ENCODE measurements around the gene GAB3.

Gene GAB3

GRCh38 chrX:154711264-154711663 lies 39.6 kb downstream of the GAB3 start:
- TF ChIP-seq EZH2phosphoT487 (conservative IDR thresholded peaks at IDR 0.05; ENCODE audit: low read length), result no peak
- no peak for TF ChIP-seq CTCF (IDR thresholded peaks at IDR 0.05; ENCODE audit: insufficient read depth, low read length, poor library complexity, severe bottlenecking)
- no peak overlapping the region for H3K4me2 ChIP-seq (ENCODE audit: low read depth, low read length, poor library complexity, severe bottlenecking)
- H2AFZ ChIP-seq (ENCODE audit: low read depth, low read length, severe bottlenecking), result no peak overlapping the region

GRCh38 chrX:154710309-154710708 lies 40.6 kb downstream of the GAB3 start:
- H4K20me1 ChIP-seq (ENCODE audit: low read depth, low read length), result no peaks in the 10 kb centered on the region
- no peak overlapping the region for H2AFZ ChIP-seq (ENCODE audit: low read depth, low read length, severe bottlenecking)
- H3K79me2 ChIP-seq (ENCODE audit: insufficient read depth, low read length), result no peaks in the 10 kb centered on the region
- no peaks in the 10 kb centered on the region for H3K27me3 ChIP-seq (ENCODE audit: low read length)
- no peaks in the 10 kb centered on the region for H3K9me3 ChIP-seq (ENCODE audit: insufficient read depth, low read length)
- no peak overlapping the region for H3K4me3 ChIP-seq (ENCODE audit: insufficient read depth, low read length, poor library complexity, severe bottlenecking)
- H3K9me2 ChIP-seq (replicated peaks; ENCODE audit: insufficient read depth, low read length), result no peaks in the 10 kb centered on the region
- H3F3A ChIP-seq (ENCODE audit: insufficient read depth), result no peaks in the 10 kb centered on the region
- no peak overlapping the region for H3K27ac ChIP-seq (ENCODE audit: low read depth, low read length)
- no peak overlapping the region for H3K4me2 ChIP-seq (ENCODE audit: low read depth, low read length, poor library complexity, severe bottlenecking)
- TF ChIP-seq EZH2phosphoT487 (conservative IDR thresholded peaks at IDR 0.05; ENCODE audit: low read length) (no peak), CTCF (IDR thresholded peaks at IDR 0.05; ENCODE audit: insufficient read depth, low read length, poor library complexity, severe bottlenecking) (no peak)
- H3K9ac ChIP-seq (ENCODE audit: low read length), result no peak overlapping the region
- no peaks in the 10 kb centered on the region for H3K36me3 ChIP-seq (ENCODE audit: low read length)

More at GRCh38 chrX:154711264-154711663, 39.6 kb downstream of the GAB3 start:
- no peak overlapping the region for H3K4me3 ChIP-seq (ENCODE audit: insufficient read depth, low read length, poor library complexity, severe bottlenecking)
- H3K27me3 ChIP-seq (ENCODE audit: low read length), result no peaks in the 10 kb centered on the region
- H3K9me2 ChIP-seq (replicated peaks; ENCODE audit: insufficient read depth, low read length), result no peaks in the 10 kb centered on the region
- no peaks in the 10 kb centered on the region for H3K36me3 ChIP-seq (ENCODE audit: low read length)
- H3K9me3 ChIP-seq (ENCODE audit: insufficient read depth, low read length), result no peaks in the 10 kb centered on the region
- no peaks in the 10 kb centered on the region for H3F3A ChIP-seq (ENCODE audit: insufficient read depth)
- H3K9ac ChIP-seq (ENCODE audit: low read length), result no peak overlapping the region
- no peaks in the 10 kb centered on the region for H4K20me1 ChIP-seq (ENCODE audit: low read depth, low read length)
- no peaks in the 10 kb centered on the region for H3K79me2 ChIP-seq (ENCODE audit: insufficient read depth, low read length)
- H3K27ac ChIP-seq (ENCODE audit: low read depth, low read length), result no peak overlapping the region

- H3K9me2 ChIP-seq (replicated peaks; ENCODE audit: insufficient read depth, low read length), result no peaks in the 10 kb centered on the region
- no peak overlapping the region for H3K27ac ChIP-seq (ENCODE audit: low read depth, low read length)
- no peaks in the 10 kb centered on the region for H3K36me3 ChIP-seq (ENCODE audit: low read length)
- H3K9me3 ChIP-seq (ENCODE audit: insufficient read depth, low read length), result no peaks in the 10 kb centered on the region
- H3K4me3 ChIP-seq (ENCODE audit: insufficient read depth, low read length, poor library complexity, severe bottlenecking), result no peak overlapping the region
- H3F3A ChIP-seq (ENCODE audit: insufficient read depth), result no peaks in the 10 kb centered on the region
- H3K9ac ChIP-seq (ENCODE audit: low read length), result no peak overlapping the region
- no peaks in the 10 kb centered on the region for H3K27me3 ChIP-seq (ENCODE audit: low read length)
- H3K79me2 ChIP-seq (ENCODE audit: insufficient read depth, low read length), result no peaks in the 10 kb centered on the region
- no peaks in the 10 kb centered on the region for H4K20me1 ChIP-seq (ENCODE audit: low read depth, low read length)
- no peak for TF ChIP-seq CTCF (IDR thresholded peaks at IDR 0.05; ENCODE audit: insufficient read depth, low read length, poor library complexity, severe bottlenecking)
- TF ChIP-seq EZH2phosphoT487 (conservative IDR thresholded peaks at IDR 0.05; ENCODE audit: low read length), result no peak
- H3K4me2 ChIP-seq (ENCODE audit: low read depth, low read length, poor library complexity, severe bottlenecking), result no peak overlapping the region
- H2AFZ ChIP-seq (ENCODE audit: low read depth, low read length, severe bottlenecking), result no peak overlapping the region
Measured at GRCh38 chrX:154698630-154699248, 52.1 kb downstream of the GAB3 start.

Data from SU-DHL-6 (cell line).